ENCODE data around the gene AKNA.

DNA sequence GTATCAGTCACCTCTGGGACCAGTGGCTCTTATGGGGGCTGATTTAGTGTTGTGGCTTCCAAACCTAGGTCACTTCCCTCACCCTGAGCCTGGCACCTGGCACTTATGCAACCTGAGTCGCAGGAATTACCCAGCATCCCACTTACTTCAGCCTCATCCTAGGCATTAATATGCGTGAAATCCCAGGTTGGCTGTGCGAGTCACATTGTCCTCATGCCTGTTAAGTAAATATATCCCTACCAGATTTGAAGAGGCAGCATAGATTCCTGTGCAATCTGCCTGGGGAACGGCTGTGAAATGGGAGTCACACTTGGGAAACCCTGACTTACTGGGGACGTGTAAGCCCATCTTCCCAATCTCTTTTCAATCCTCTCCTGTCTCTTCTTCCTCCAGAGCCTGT is 42.7 kb upstream of the AKNA start:
- TF ChIP-seq, protein P1, sequence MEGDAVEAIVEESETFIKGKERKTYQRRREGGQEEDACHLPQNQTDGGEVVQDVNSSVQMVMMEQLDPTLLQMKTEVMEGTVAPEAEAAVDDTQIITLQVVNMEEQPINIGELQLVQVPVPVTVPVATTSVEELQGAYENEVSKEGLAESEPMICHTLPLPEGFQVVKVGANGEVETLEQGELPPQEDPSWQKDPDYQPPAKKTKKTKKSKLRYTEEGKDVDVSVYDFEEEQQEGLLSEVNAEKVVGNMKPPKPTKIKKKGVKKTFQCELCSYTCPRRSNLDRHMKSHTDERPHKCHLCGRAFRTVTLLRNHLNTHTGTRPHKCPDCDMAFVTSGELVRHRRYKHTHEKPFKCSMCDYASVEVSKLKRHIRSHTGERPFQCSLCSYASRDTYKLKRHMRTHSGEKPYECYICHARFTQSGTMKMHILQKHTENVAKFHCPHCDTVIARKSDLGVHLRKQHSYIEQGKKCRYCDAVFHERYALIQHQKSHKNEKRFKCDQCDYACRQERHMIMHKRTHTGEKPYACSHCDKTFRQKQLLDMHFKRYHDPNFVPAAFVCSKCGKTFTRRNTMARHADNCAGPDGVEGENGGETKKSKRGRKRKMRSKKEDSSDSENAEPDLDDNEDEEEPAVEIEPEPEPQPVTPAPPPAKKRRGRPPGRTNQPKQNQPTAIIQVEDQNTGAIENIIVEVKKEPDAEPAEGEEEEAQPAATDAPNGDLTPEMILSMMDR (IDR thresholded peaks at IDR 0.05) = no peak
- TF ChIP-seq POLR2A (IDR thresholded peaks at IDR 0.05) (no peak), POLR2AphosphoS5 (IDR thresholded peaks at IDR 0.05) (no peak), EP300 (IDR thresholded peaks at IDR 0.05) (no peak)

Measured in sigmoid colon (tissue), 4 donors.